IMR-90 (cell line): Measurements from ENCODE around the gene LY9. TPM values are rescaled to one million over a fixed set of nuclear protein-coding genes. Genes with fewer than 3 reads are reported as not detected.

Experiments
- ATAC-seq: fragments of 200-7000 bp; cut with Tn5 transposase; 2 replicates; pipeline ENCODE4 v1.9.1; 2020; ENCODE audit warnings: low read depth, mild to moderate bottlenecking, moderate library complexity
- BruUV-seq: library from RNA; stranded (reverse); fragments of 400-500 nt; replicated peaks from 2 replicates; lab custom pipeline; 2021; lab: Mats Ljungman, UMichigan
- CTCF ChIA-PET: fragments of 300-600 bp; formaldehyde crosslinking; extraction: SDS; loops from one replicate; lab custom pipeline; 2021; ENCODE audit warnings: antibody characterized with exemption; lab: Yijun Ruan, JAX
- POLR2A ChIA-PET: fragments of 300-600 bp; sonication (Branson Sonifier 250); formaldehyde crosslinking; loops from one replicate; lab custom pipeline; 2022; ENCODE audit warnings: antibody characterized with exemption; ENCODE audit not compliant: unreplicated experiment; lab: Charles Lee
- DNase-seq: peaks from one replicate; pipeline ENCODE4 v3.0.0; 2013
- H2AFZ ChIP-seq: replicated peaks from 2 replicates; pipeline ENCODE3; 2013; ENCODE audit warnings: low read length, mild to moderate bottlenecking; ENCODE audit not compliant: poor library complexity
- H2AK5ac ChIP-seq: 2 replicates; pipeline ENCODE4 v1.6.1; 2013; ENCODE audit warnings: low read depth, low read length, inconsistent platforms
- H2AK9ac ChIP-seq: replicated peaks from 2 replicates; pipeline ENCODE3; 2013; ENCODE audit warnings: mild to moderate bottlenecking, low read depth, low read length, moderate library complexity; ENCODE audit not compliant: poor library complexity
- H2BK120ac ChIP-seq: 2 replicates; pipeline ENCODE4 v1.6.1; 2013; ENCODE audit warnings: low read depth, low read length, inconsistent platforms
- H2BK15ac ChIP-seq: 3 replicates; pipeline ENCODE4 v1.6.1; 2013; ENCODE audit warnings: low read depth, low read length, inconsistent platforms
- H2BK20ac ChIP-seq: 2 replicates; pipeline ENCODE4 v1.6.1; 2013; ENCODE audit warnings: low read depth, mild to moderate bottlenecking, inconsistent platforms, low read length, moderate library complexity
- H2BK5ac ChIP-seq: 2 replicates; pipeline ENCODE4 v1.6.1; 2013; ENCODE audit warnings: mild to moderate bottlenecking, low read depth, low read length, inconsistent platforms; ENCODE audit not compliant: poor library complexity, severe bottlenecking
- H3K14ac ChIP-seq: replicated peaks from 2 replicates; pipeline ENCODE4 v1.6.1; 2013; ENCODE audit warnings: low read depth, low read length, inconsistent platforms
- H3K18ac ChIP-seq: 2 replicates; pipeline ENCODE4 v1.6.1; 2013; ENCODE audit warnings: low read depth, low read length, control low read depth
- H3K23ac ChIP-seq: 2 replicates; pipeline ENCODE4 v1.6.1; 2013; ENCODE audit warnings: low read depth, low read length, inconsistent platforms
- H3K27ac ChIP-seq: 2 replicates; pipeline ENCODE4 v1.5.1; 2013; ENCODE audit warnings: mild to moderate bottlenecking, control low read depth, low read length; ENCODE audit not compliant: insufficient read depth
- H3K27me3 ChIP-seq: 2 replicates; pipeline ENCODE4 v1.6.1; 2013; ENCODE audit warnings: low read length; ENCODE audit not compliant: control insufficient read depth, insufficient read depth
- H3K36me3 ChIP-seq: 2 replicates; pipeline ENCODE4 v1.6.1; 2013; ENCODE audit warnings: low read length, mixed read lengths; ENCODE audit not compliant: control insufficient read depth, insufficient read depth
- H3K4ac ChIP-seq: 2 replicates; pipeline ENCODE4 v1.6.1; 2013; ENCODE audit warnings: low read depth, low read length, inconsistent platforms
- H3K4me1 ChIP-seq: 2 replicates; pipeline ENCODE4 v1.6.1; 2013; ENCODE audit warnings: low read length, mixed read lengths; ENCODE audit not compliant: control insufficient read depth, insufficient read depth
- H3K4me2 ChIP-seq: 2 replicates; pipeline ENCODE4 v1.6.1; 2013; ENCODE audit warnings: low read depth, mild to moderate bottlenecking, control low read depth, low read length, moderate library complexity
- H3K4me3 ChIP-seq: 2 replicates; pipeline ENCODE4 v1.5.1; 2013; ENCODE audit warnings: low read depth, mild to moderate bottlenecking, control low read depth, low read length, moderate library complexity; ENCODE audit not compliant: insufficient read depth
- H3K56ac ChIP-seq: 2 replicates; pipeline ENCODE4 v1.6.1; 2013; ENCODE audit warnings: low read length, inconsistent platforms; ENCODE audit not compliant: insufficient read depth; ENCODE audit errors: extremely low read depth
- H3K79me1 ChIP-seq, 2 experiments: 2 replicates each; pipeline ENCODE4 v1.6.1; 2013; ENCODE audit warnings: low read length in 2 of 2, inconsistent platforms in 1 of 2, low read depth in 1 of 2
- H3K9ac ChIP-seq: 2 replicates; pipeline ENCODE4 v1.6.1; 2013; ENCODE audit warnings: low read depth, low read length, control low read depth
- H3K9me1 ChIP-seq: 2 replicates; pipeline ENCODE4 v1.6.1; 2013; ENCODE audit warnings: low read length, inconsistent platforms; ENCODE audit not compliant: insufficient read depth
- H3K9me3 ChIP-seq: 2 replicates; pipeline ENCODE4 v1.6.1; 2013; ENCODE audit warnings: low read length; ENCODE audit not compliant: control insufficient read depth, insufficient read depth
- H4K20me1 ChIP-seq: 2 replicates; pipeline ENCODE4 v1.6.1; 2013; ENCODE audit warnings: low read length, inconsistent platforms; ENCODE audit not compliant: insufficient read depth
- H4K5ac ChIP-seq: 2 replicates; pipeline ENCODE4 v1.6.1; 2013; ENCODE audit warnings: mild to moderate bottlenecking, low read depth, low read length, control low read depth
- H4K8ac ChIP-seq, 2 experiments: 2 replicates each; pipeline ENCODE4 v1.6.1; 2013; ENCODE audit warnings: low read depth in 2 of 2, low read length in 2 of 2, control low read depth in 1 of 2, inconsistent platforms in 1 of 2
- H4K91ac ChIP-seq: 2 replicates; pipeline ENCODE4 v1.6.1; 2013; ENCODE audit warnings: low read depth, low read length, inconsistent platforms; ENCODE audit not compliant: insufficient read depth
- CHD1 ChIP-seq: IDR thresholded peaks from 2 replicates; pipeline ENCODE4 v1.6.1; 2012; ENCODE audit warnings: low read depth, low read length, improper control_type of control experiment
- MAFK ChIP-seq: IDR thresholded peaks from 2 replicates; pipeline ENCODE4 v1.6.1; 2012; ENCODE audit warnings: low read depth, low read length, improper control_type of control experiment
- MAZ ChIP-seq: IDR thresholded peaks from 2 replicates; pipeline ENCODE4 v1.6.1; 2012; ENCODE audit warnings: low read depth, mild to moderate bottlenecking, low read length, improper control_type of control experiment, moderate library complexity, borderline replicate concordance
- MXI1 ChIP-seq: IDR thresholded peaks from 2 replicates; pipeline ENCODE4 v1.6.1; 2012; ENCODE audit warnings: low read depth, mild to moderate bottlenecking, low read length, moderate library complexity, borderline replicate concordance
- NFE2L2 ChIP-seq: fragments of 150-350 bp; IDR thresholded peaks from 2 replicates; pipeline ENCODE4 v1.6.1; 2016; ENCODE audit warnings: low read depth, mild to moderate bottlenecking, low read length
- RAD21 ChIP-seq: IDR thresholded peaks from 2 replicates; pipeline ENCODE4 v1.6.1; 2012; ENCODE audit warnings: low read length, improper control_type of control experiment
- WGBS, 2 experiments: methylation state at CpG; one replicate each; pipeline versions ENCODE4 v1.1.5 to v1.1.7; 2013; ENCODE audit warnings: missing lambda C conversion rate in 2 of 2; ENCODE audit not compliant: insufficient read length in 1 of 2; ENCODE audit errors: extremely low coverage in 2 of 2; 5-methylcytosine and 5-hydroxymethylcytosine counted together
- dilution Hi-C: fragments of 300-500 bp; cut with HindIII; formaldehyde crosslinking; loops from one replicate; pipeline ENCODE4 v1.14.3; 2018; ENCODE audit warnings: low sequenced_read_pairs; ENCODE audit not compliant: unreplicated experiment
- in situ Hi-C: fragments of 300-500 bp; cut with MboI; formaldehyde crosslinking; loops from 3 replicates; pipeline ENCODE4 v1.14.3; 2019; ENCODE audit warnings: low sequenced_read_pairs, inconsistent platforms, mixed read lengths
- intact Hi-C: fragments of 100-400 bp; cut with micrococcal nuclease; formaldehyde crosslinking; loops from 2 replicates; pipeline ENCODE4 v1.10.0; 2022
- polyA plus RNA-seq, 3 experiments: library from polyadenylated mRNA; depleted of rRNA; stranded (reverse); fragments of >200 nt; gene quantifications; 2 replicates each; pipeline ENCODE4 v1.2.3, GENCODE V29; 2012; ENCODE audit warnings: low replicate concordance in 1 of 3
- total RNA-seq: library from RNA; depleted of rRNA; stranded (reverse); fragments of >200 nt; gene quantifications from 2 replicates; pipeline ENCODE4 v1.2.3, GENCODE V29; 2012
- TF ChIP-seq, protein P1 (sequence below): conservative IDR thresholded peaks from 2 replicates; pipeline ENCODE4 v1.5.1; 2012; ENCODE audit warnings: mild to moderate bottlenecking, low read depth, low read length, improper control_type of control experiment

The LY9 gene
- total and polyA plus RNA-seq, 2 of the 4 experiments (the other 2 are of a cell fraction), result not detected

DNA sequence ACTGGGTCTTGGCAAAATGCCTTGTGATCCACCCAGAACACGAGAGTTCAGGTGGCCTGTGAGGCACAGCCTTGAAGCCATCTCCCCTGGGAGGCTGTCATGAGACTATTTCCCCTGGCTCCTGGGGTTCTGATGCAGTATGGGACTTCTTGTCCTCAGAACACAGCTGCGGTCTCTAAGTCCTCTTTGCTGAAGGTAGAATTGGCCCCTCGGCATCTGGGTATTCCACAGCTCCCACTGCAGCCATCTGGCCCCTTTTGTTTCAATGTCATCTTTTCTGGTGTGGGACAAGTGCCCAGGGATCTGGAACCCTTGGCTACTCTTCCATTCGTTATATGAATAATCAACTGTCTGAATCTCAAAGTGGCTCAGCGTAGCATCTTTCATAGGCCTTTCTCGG lies 17.0 kb upstream of the LY9 start:
- WGBS, 2 experiments, result no CpG with 5 or more reads among the region's 6 CpGs
- CTCF ChIA-PET, result no interaction called here

More for the DNA sequence above, 17.0 kb upstream of the LY9 start:
- Histone ChIP-seq H4K20me1 (no peaks in the 10 kb centered on the region), H3K27ac (no peak overlapping the region), H2BK20ac (no peak overlapping the region), H3K36me3 (no peaks in the 10 kb centered on the region), H3K4ac (no peak overlapping the region), H4K8ac (no peak overlapping the region), H3K23ac (no peak overlapping the region), H3K4me3 (no peak overlapping the region), H3K18ac (no peak overlapping the region), H3K9me1 (no peaks in the 10 kb centered on the region), H3K14ac (no peak overlapping the region), H2BK5ac (no peak overlapping the region), H2BK15ac (no peak overlapping the region), H3K4me2 (no peak overlapping the region), H2AK5ac (no peak overlapping the region), H2AK9ac (no peak overlapping the region), H3K9ac (no peak overlapping the region), H4K5ac (no peak overlapping the region), H3K79me1 (no peaks in the 10 kb centered on the region), H3K27me3 (no peaks in the 10 kb centered on the region), H2AFZ (no peak overlapping the region), H3K56ac (no peak overlapping the region), H2BK120ac (no peak overlapping the region), H3K4me1 (no peaks in the 10 kb centered on the region), H4K91ac (no peak overlapping the region), H3K9me3 (no peaks in the 10 kb centered on the region)
- dilution Hi-C loops, result no loop called here
- in situ Hi-C loops, result no loop called here
- POLR2A ChIA-PET, result no interaction called here
- TF ChIP-seq MXI1 (no peak), MAZ (no peak), RAD21 (no peak), MAFK (no peak), CHD1 (no peak), NFE2L2 (no peak)
- TF ChIP-seq, protein P1, sequence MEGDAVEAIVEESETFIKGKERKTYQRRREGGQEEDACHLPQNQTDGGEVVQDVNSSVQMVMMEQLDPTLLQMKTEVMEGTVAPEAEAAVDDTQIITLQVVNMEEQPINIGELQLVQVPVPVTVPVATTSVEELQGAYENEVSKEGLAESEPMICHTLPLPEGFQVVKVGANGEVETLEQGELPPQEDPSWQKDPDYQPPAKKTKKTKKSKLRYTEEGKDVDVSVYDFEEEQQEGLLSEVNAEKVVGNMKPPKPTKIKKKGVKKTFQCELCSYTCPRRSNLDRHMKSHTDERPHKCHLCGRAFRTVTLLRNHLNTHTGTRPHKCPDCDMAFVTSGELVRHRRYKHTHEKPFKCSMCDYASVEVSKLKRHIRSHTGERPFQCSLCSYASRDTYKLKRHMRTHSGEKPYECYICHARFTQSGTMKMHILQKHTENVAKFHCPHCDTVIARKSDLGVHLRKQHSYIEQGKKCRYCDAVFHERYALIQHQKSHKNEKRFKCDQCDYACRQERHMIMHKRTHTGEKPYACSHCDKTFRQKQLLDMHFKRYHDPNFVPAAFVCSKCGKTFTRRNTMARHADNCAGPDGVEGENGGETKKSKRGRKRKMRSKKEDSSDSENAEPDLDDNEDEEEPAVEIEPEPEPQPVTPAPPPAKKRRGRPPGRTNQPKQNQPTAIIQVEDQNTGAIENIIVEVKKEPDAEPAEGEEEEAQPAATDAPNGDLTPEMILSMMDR, result no peak
- ATAC-seq (no peak), DNase-seq (no peak)
- intact Hi-C loops, result no loop called here
- no TSS peak for BruUV-seq
